HG02759 (cell line): Measurements from ENCODE around the gene ZNF140.

Experiments
- ATAC-seq: cut with Tn5 transposase; IDR thresholded peaks from one replicate; pipeline ENCODE4 v1.9.1; 2021; ENCODE audit warnings: mild to moderate bottlenecking, moderate library complexity; ENCODE audit not compliant: unreplicated experiment

Gene ZNF140

DNA sequence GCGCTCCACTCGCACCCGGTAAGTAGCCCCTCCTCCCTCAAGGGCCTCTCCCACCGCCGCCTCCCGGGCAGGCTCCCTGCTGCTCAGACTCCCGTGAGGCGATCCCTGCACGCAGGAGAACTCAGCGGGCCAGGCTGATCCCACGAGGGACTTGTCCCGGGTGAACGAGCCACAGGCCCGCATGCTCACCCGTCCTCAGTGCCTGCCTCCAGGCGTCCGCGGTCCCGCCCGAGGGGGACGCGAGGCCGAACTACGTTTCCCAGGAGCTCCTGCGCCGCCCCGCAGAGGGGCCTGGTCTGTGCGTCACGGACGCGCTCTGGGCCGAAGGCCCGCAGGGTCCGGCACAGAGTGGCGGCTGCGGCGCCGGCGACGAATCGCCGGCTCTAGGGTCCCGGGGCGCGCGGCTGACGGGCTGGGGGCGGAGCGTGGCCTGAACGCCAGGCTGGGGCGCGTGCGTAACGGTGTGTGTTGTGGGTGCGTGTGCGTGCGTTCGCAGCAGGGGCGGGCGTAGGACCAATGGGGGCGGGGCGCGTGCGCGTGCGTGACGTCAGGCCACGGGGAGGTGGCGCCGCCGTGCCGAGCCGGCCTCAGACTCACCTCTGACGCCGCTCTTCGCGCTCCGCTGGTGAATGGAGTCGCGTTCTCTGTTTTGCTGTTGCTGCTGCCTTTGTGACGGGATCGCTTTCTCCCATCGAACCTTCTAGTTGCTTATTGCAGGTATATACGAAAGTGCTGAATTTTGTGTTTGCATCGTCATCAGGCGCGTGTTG lies 49.5 kb downstream of the ZNF140 start, which contains the start of the genes ZNF10 and ZNF891:
Gene ZNF10 (plus strand): TSS at position 590 of the 770 bp plus-strand sequence. CDS start 13,866 bp downstream, outside the sequence.
Gene ZNF891 (minus strand): TSS at position 237 of the 770 bp plus-strand sequence. CDS start 8,356 bp downstream, outside the sequence.
- peak; percentile 96 for ATAC-seq

GRCh38 chr12:133130808-133131128 lies 50.0 kb downstream of the ZNF140 start:
- ATAC-seq, result peak; percentile 1

- no peak for ATAC-seq
Measured at GRCh38 chr12:133135747-133136146, 55.0 kb downstream of the ZNF140 start.

- no peak for ATAC-seq
Measured at GRCh38 chr12:133145981-133146380, 65.3 kb downstream of the ZNF140 start.

- no peak for ATAC-seq
Measured at GRCh38 chr12:133156125-133156690, 75.5 kb downstream of the ZNF140 start.
